NOMO-1 (cell line): ENCODE data around the gene CAND1.

Source experiments
- DNase-seq, 2 experiments: peaks; one replicate each; lab custom pipeline; 2025; ENCODE audit not compliant: unreplicated experiment in 2 of 2; lab: John Stamatoyannopoulos, UW

Gene CAND1

DNA sequence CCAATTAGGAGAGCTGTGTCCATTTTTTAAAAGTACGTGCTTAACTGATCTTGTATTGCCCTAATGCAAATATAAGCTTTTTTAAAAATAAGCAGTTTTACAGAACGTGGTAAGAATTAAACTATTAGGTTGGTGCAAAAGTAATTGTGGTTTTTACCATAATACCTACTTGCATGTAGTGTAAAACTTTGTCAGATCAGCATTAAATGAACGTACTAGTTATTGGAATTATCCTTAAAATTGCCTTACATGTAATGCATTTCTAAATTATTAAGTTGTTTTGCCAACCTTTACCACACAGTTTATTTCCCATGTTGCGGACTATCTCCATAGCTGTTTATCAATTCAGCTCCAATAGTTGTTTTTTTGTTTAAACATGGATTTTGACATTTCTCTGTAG, 10.9 kb downstream of the CAND1 start:
- DNase-seq, result no peak

DNA sequence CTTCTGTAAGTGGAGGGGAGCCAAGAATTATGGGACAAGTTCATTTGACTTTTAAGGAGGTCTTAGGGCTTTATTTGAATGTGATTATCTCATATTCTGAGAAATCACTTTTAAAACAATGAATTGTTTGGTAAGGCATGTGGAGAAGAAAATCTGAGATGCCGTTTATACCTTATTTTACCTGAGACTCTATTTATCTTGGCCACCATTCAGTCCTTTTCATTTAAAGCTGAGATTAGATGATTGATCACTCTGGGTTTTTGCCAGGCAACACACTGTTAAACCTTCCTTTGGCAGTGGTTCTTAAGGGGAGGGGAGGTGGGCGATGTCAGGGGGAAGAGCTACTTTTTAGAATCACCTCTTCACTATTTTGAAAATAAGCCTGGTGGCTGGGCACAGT, 11.4 kb downstream of the CAND1 start:
- DNase-seq, result no peak

DNA sequence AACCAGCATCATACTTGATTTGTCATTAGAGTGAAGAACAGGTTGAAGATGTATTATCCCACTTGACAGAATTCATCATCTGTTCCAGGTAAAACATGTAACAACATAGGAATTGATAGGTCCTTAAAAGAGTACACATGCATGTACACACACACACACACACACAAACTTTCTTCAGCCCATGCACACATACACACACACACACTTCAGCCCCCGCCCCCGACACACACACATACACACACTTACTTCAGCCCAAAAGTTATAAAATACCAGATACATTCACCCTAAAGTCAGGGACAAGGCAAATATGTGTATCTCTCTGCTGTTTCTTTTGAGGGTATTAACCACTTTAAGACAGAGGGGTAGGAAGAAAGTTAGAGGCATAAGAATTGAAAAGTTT, 15.4 kb downstream of the CAND1 start:
- DNase-seq, result no peak

DNA sequence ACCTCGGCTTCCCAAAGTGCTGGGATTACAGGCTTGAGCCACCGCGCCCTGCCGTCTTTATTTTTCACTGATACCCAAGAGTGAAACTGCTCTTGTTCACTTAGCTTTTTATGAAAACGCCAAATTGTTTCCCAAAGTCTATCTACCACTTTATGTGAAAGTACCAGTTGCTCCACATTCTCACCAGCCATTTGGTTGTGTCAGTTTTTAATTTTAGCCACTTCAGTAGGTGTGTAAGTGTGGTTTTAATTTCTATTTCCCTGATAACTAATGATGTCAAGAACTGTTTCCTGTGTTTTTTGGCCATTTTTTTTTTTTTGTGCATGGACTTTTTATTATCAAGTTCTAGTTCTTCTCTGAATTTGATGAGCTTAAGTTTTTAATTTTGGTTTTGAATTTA, 17.1 kb downstream of the CAND1 start:
- no peak for DNase-seq

DNA sequence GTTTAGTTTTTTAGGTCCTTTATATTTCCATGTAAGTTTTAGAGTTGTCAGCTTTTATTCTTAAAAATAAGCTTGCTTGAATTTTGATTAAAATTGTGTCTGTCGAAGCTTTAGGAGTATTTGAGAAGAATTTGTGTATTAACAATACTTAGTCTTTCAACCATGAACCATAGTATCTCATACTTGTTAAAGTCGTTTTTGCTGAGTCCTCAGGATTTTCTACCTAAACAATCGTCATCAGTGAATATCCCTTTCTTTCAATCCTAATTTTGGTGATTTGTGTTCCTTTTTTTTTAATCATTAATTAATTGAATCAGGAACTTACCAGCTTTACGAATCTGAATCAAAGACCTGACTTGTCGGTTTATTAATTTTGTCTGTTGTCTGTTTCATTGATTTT, 18.2 kb downstream of the CAND1 start:
- no peak for DNase-seq

DNA sequence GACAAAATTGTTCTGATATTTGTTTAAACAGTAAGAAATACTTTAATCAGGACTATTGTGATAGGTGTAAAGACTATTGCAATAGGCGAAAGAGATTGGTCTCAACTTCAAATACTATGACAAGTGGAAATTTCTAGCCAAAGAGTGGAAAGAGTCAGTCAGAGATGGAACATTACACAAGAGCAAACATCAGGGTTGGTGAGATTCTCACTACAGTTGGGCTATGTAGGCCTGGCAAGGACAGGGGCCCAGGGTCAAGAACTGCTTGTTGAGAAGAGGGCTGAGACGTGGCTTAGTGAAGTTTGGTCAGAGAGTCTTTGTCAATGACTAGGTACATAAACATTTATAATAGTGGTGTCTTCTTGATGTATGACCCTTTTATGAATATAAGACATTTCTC, 19.4 kb downstream of the CAND1 start:
- DNase-seq, result no peak

DNA sequence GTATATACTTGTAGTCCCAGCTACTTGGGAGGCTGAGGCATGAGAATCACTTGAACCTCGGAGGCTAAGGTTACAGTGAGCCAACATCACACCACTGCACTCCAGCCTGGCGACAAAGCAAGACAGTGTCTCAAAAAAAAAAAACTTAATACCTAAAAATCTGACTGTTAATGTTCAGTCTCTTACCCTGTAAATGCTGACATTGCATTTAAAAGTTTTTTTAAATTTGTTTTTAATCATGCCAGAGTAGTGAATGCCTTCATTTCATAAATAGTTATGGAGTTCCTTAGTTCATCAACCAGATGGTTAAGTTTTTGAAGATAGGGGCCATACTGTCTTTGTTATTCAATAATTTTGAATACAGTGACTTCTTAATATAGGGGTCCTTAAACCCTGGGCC, 21.2 kb downstream of the CAND1 start:
- no peak for DNase-seq

DNA sequence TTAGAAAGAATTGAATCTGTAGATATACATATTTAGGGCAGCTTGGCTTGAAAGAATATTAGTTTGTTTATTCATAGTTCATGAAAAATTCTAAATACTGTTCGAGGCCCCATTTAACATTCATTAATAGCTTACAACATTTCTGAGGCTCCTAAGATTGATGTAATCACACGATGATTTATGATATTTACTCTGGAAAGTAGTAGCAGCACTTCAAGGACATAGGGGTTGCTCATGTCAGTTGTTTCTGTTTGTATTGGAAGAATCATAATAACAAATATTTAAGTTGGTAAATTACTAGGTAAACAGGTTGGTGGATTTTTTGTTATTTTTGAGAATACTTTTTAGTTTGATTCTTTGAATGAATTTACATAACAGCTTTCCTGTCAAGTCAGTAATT, 30.4 kb downstream of the CAND1 start:
- no peak for DNase-seq

DNA sequence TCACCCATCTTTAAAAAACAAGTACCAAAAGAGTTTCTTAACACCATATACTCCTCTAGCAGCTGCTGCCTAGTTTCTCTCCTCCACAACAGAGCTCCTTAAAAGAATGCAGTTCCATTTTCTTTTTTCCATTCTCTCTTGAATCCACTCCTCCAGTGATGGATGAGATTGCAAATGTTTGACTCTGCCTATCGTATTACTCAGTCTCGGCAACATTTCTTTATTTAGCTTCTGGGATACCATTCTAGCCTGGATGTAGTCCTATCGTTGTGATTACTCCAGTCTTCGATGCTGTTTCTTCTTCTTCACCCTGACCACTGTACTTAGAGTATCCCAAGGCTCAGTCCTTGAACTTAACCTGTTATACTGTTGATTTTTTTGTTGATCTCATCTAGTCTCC, 30.8 kb downstream of the CAND1 start:
- no peak for DNase-seq

DNA sequence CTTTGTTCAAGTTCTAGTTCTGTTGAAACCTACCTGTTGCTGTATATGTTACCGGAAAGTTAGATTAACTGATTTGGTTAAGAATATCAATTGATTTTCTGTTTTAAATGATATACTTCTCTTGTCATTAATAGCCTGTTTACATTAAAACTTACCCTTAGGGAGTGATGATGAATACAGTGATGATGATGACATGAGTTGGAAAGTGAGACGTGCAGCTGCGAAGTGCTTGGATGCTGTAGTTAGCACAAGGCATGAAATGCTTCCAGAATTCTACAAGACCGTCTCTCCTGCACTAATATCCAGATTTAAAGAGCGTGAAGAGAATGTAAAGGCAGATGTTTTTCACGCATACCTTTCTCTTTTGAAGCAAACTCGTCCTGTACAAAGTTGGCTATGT, 33.0 kb downstream of the CAND1 start:
- no peak for DNase-seq

DNA sequence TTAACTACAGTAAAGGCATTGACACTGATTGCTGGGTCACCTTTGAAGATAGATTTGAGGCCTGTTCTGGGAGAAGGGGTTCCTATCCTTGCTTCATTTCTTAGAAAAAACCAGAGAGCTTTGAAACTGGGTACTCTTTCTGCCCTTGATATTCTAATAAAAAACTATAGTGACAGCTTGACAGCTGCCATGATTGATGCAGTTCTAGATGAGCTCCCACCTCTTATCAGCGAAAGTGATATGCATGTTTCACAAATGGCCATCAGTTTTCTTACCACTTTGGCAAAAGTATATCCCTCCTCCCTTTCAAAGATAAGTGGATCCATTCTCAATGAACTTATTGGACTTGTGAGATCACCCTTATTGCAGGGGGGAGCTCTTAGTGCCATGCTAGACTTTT, 36.4 kb downstream of the CAND1 start:
- no peak for DNase-seq

DNA sequence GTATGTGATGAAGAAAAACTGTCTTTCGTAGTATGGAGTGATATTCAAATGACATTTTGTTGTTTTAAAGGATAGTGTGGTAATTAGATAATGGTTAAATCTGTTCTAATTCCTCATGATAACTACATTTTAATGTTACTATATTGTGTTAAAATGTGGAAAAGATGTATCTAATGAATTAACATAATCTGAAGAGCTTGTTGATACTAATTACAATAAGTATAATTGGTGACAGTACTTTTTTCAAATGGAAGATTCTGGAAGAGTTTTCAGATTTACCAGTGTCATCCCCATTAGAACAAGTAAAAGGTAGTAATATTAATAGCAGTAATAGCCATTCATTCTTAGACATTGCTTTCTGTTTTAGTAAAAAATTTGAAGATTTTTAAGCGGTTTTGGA, 37.6 kb downstream of the CAND1 start:
- DNase-seq, result no peak

DNA sequence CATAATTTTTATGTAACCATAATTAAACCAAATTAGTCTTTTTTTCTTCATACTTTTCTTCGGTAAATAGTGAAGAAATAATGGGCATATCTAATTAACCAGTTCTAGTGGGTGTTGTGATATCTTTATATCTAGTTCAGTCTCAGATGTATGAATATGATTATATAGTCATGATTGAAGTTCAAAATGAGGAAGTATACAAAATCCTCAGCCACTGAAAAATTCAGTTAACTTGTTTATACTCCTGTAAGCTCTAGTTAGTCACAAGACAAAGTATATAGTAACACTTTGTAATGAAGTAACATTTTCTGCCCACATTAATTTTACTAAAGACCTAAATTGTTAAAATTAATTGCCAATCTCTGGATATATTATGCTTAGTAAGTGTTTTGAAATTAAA, 46.5 kb downstream of the CAND1 start:
- DNase-seq, result no peak

DNA sequence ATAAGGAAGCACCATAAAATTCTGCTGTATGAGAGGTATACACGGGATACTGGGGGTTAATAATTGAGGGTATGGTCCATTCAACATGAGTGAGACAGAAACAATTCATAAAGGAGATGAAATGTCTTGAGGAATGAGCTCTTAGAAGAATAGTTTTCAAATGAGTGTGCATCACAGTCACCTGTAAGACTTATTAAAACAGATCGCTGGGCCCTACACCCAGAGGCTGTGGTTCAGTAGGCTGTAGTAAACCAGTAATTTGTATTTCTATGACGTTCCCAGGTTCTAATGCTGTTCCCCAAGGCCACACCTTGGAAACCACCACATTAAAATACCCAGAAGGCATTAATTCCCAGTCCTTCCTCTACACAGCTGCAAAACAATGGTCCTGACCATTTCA, 49.6 kb downstream of the CAND1 start:
- DNase-seq, result no peak

DNA sequence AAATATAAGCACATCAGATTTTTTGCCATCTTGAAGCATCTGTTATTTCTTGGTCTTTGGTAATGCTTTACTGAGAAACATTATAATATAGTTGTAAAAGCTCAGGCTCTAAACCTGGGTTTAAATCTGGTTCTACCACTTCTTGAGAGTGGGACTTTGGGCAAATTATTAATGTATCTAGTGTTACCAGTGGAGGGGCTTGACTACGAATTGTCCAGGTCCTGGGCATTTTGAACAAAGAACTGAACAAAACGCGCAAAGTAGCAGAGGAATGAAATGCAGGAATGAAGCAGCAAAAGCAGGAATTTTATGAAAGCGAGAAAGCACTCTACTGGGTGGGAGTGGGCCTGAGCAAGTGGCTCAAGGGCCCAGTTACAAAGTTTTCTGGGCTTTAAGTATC, 50.8 kb downstream of the CAND1 start:
- no peak for DNase-seq

DNA sequence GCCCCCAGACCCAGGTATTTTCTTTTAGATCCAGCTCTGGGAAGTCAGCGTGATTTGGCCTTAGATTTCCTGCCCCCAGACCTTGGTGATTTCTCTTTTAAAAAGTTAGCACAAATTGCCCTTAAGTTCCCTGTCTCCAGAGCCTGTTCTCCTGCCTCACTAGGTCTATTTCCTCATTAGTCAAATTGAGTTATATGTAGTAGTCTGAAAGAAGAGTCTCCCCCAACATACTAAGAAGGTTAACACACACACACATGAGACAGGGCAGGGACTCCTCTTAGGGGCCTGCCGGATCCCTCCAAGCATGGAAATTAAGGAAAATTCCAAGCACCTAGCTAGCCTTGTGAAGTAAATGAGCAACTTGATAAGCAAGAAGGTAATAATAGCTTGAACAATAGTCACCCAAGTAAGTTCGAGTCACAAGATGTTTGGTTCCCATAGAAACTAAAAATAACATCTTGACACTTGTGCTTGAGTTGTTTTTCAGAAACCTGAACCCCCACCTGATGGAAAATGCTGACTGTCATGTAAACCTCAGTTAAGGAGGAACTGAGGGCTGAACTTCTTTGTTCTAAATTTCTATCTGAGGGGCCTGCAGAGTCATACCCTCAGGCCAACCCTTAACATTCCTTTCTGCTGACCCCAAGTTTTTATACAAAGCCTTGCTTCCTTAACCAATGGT, 51.6 kb downstream of the CAND1 start:
- no peak for DNase-seq

DNA sequence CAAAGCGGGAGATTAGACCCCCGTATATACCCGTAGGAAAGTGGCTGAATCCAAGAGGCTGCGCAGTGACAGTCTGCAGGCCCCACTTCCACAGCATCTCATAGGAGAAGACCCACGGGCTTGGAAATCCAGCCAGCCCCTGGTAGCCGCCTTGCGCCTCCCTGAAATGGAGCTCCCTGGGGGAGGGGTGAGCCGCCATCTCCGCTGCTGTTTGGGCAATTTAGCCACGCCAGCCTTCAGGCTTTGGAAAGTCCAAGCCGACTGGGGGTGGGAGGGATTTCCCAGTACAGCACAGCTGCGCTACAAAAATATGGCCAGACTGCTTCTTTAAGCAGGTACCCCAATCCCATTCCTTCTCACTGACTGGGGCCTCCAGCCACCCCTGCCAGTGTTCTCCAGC, 53.4 kb downstream of the CAND1 start:
- DNase-seq, result no peak

DNA sequence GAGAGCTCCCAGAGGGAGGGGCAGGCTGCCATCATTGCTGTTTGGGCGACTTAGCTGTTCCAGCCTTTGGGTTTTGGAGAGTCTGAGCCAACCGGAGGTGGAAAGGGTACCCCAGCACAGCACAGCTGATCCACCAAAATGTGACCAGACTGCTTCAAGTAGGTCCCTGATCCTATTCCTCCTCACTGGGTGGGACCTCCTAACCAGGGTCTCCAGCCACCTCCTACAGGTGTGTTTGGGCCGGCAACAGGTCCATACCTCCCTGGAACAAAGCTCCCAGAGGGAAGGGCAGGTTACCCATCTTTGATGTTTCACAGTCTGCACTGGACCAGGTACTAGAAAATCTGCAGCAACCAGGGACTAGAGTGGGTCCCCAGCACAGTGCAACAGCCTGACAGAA, 53.8 kb downstream of the CAND1 start:
- no peak for DNase-seq

DNA sequence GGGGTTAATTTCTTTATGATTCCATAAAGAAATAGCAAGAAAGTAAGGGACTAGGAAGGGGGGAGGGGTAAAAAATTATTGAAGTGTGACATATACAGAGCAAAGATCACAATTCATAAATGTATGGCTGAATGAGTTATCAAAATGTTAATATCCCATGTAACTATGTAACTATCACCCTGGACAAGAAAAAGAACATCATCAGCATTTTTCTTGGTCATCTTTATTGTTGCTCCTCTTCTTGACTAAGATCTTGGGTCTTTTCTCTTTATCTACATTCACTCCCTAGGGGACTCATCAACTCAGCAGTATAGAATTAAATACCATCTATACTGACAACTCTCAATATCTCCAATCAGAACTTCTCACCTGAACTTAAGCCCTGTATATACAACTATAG, 57.5 kb downstream of the CAND1 start:
- no peak for DNase-seq

DNA sequence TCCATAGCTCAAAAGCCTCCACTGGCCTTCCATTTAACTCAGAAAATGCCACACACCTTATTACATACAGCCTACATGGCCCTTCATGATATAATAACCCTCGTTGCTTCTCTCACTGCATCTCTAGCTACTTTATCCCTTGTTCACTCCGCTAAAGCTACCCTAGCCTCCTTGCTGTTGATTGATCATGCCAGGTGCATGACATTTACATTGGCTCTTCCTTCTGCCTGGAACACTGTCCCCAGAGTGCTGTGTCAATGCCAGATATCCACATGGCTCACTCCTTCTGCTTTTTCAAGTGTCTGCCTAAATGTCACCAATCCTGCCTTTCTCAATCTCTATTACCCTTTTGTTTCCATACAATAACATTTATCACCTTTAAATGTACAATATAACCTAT, 58.3 kb downstream of the CAND1 start:
- DNase-seq, result no peak

DNA sequence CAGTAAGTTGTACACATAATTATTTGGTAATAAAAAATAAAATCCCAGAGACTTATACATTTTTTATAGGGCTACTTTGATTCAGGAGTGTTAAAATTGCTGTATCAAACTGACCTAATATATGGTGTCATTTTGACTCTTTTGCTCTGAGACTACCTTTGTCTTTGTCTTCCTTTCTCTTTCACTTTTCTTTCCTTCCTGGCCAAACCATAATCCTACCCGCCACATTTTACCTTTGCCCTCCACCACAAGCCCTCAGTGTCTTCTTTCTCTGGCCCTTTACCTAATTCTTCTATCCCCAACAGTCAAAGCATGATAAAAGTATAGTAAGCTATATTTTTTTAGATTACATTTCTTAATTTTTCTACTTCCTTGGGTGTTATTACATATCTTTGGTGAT, 62.0 kb downstream of the CAND1 start:
- no peak for DNase-seq

DNA sequence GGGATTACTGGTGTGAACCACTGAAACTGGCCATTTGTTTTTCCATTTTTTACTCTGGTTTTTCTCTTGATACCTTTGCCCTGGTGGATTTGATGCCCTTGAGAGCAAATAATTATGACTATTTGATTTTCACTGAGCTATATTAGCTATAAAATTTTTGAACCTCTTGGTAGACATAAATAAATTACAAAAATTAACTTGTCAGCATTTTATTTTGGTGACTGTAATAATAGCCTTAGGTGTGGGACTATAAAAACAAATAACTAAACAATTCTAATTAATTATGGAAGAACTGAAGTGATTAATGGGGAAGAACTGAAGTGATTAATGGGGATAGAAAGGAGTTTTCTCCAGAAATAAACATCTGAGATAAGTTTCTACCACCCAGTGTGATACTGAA, 62.7 kb downstream of the CAND1 start:
- no peak for DNase-seq

DNA sequence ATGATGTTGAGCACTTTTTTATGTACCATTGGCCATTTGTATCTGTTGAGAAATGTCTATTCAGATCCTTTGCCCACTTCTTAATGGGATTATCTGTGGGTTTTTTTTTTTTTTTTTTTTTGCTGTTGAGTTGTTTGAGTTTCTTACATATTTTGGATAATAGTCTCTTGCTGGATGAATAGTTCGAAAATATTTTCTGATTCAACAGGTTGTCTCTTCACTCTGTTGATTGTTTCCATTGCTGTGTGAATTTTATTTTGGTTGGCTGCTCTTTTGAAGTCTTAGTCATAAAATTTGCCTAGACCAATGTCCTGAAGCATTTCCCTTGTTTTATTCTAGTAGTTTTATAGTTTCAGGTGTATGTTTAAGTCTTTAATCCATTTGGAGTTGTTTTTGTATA, 64.5 kb downstream of the CAND1 start:
- DNase-seq, result no peak
